Measurements from ENCODE around the gene SCP2.

DNA sequence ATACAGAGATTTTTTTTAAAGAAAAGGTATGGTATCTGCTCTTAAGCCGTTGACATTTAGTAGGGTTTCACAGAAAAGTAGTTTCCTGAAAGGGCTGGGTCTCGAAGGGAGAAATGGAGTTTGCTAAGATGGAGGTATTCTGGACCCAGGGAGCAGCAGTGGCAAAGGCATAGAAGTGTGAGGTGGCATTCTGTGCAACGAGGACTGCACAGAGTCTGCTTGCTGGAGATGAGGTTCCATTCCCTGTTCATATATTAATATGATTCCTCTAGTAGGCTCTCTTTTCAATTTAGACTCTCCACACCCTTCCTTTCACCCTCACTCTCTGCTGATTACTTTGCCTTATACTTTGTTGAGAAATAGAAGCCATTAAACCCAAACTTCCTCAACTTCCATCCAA lies 96.5 kb downstream of the SCP2 start:
- TF ChIP-seq FOXM1 (IDR thresholded peaks at IDR 0.05; ENCODE audit: borderline replicate concordance, low read depth) (no peak), CEBPB (IDR thresholded peaks at IDR 0.05) (no peak), TEAD4 (IDR thresholded peaks at IDR 0.05) (no peak)

Data from Ishikawa (cell line).